ENCODE measurements around the gene MARCHF6. TPM values are rescaled to one million over a fixed set of nuclear protein-coding genes. Genes with fewer than 3 reads are reported as not detected.
"Not testable (repeated sequence)": the region's sequence is repeated elsewhere in the genome, so short reads cannot be mapped to it uniquely, and the experiment has no call there.

Gene MARCHF6
- total RNA-seq, 3 donors from 2014 or later, result 141 to 205 (median 165) TPM

- ATAC-seq, result no peak
- Histone ChIP-seq H3K4me1 (ENCODE audit: low read depth) (no peaks in the 10 kb centered on the region), H3K4me3 (no peak overlapping the region), H3K9me3 (no peaks in the 10 kb centered on the region), H3K36me3 (ENCODE audit: low read depth) (no peaks in the 10 kb centered on the region)
- no peak for DNase-seq
- intact Hi-C loops (cut with DNase I, micrococcal nuclease), result no loop called here
- TF ChIP-seq CTCF (IDR thresholded peaks at IDR 0.05), result no peak
These were observed 14.8 kb upstream of the MARCHF6 start for GRCh38 chr5:10338686-10339057.

GRCh38 chr5:10339058-10339811 is 14.3 kb upstream of the MARCHF6 start:
- no peak overlapping the region for H3K4me3 ChIP-seq
- DNase-seq (no peak), ATAC-seq (no peak)
- no peak for TF ChIP-seq CTCF (IDR thresholded peaks at IDR 0.05)
- H3K4me1 ChIP-seq (ENCODE audit: low read depth), result no peaks in the 10 kb centered on the region
- H3K9me3 ChIP-seq, result no peaks in the 10 kb centered on the region
- no peaks in the 10 kb centered on the region for H3K36me3 ChIP-seq (ENCODE audit: low read depth)
- intact Hi-C loops (cut with DNase I, micrococcal nuclease), result no loop called here

DNA sequence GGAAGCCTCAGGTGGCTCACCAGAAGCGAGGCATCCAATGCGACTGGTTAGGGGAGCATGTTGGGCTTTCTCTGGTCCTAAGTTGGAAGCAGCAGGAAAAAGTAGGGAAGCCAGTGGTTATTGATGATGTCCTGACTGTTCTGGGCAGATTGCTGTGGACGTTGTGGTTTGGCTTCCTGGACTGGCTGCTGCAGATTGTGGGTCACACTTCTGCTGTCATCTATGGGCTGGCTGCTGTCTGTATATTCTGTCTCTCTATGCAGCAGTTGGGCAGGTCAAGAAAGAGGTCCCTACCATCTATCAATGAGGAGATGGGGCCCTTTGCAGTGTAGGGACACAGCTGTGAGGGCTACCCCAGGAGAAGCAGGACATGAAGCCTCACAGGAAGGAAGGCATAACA is 13.5 kb upstream of the MARCHF6 start:
- no peak for TF ChIP-seq CTCF (IDR thresholded peaks at IDR 0.05)
- intact Hi-C loops (cut with DNase I, micrococcal nuclease), result no loop called here
- H3K4me3 ChIP-seq, result no peak overlapping the region
- H3K9me3 ChIP-seq, result no peaks in the 10 kb centered on the region
- ATAC-seq (no peak), DNase-seq (no peak)
- H3K36me3 ChIP-seq (ENCODE audit: low read depth), result no peaks in the 10 kb centered on the region
- no peaks in the 10 kb centered on the region for H3K4me1 ChIP-seq (ENCODE audit: low read depth)

DNA sequence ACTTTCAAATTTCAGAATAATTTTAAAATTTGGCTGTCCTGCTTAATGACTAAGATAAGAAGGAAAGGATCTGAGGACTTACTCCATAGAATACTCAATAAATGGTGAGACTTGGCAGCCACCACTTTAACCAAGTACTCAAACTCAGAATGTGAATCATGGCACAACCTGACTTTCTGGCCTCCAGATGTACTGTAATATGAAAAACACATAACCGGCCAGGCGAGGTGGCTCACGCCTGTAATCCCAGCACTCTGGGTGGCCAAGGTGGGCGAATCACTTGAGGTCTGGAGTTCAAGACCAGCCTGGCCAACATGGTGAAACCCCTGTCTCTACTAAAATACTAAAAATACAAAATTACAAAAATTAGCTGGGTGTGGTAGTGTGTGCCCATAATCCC is 10.0 kb upstream of the MARCHF6 start:
- DNase-seq, result no peak
- no peaks in the 10 kb centered on the region for H3K4me1 ChIP-seq (ENCODE audit: low read depth)
- TF ChIP-seq CTCF (IDR thresholded peaks at IDR 0.05), result no peak
- intact Hi-C loops (cut with DNase I, micrococcal nuclease), result no loop called here
- no peak overlapping the region for H3K4me3 ChIP-seq
- H3K36me3 ChIP-seq (ENCODE audit: low read depth), result no peaks in the 10 kb centered on the region
- ATAC-seq, result no peak
- no peaks in the 10 kb centered on the region for H3K9me3 ChIP-seq

GRCh38 chr5:10344461-10345106 is 8.9 kb upstream of the MARCHF6 start:
- ATAC-seq; H3K4me3 ChIP-seq; H3K9me3 ChIP-seq; H3K36me3 ChIP-seq (ENCODE audit: low read depth); DNase-seq; intact Hi-C loops (cut with DNase I, micrococcal nuclease); H3K4me1 ChIP-seq (ENCODE audit: low read depth): not testable (repeated sequence)

DNA sequence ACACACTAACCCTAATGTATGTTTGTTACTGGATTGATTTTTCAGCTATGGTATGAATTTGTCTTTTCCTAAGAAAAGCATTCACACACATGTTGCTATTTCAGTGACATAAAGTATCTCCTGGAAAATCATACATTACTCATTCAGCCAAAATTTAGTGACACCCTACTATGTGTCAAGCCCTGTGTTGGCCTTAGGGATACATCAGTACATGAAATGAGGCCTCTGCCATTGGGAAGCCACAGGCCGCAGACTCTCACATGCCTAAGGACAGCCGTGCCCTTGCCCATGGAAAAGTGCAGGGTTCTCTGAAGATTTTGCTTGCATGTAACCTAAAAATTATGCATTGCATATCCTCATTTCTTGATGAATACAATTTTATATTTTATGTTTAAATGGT is 5.2 kb upstream of the MARCHF6 start:
- no peak for DNase-seq
- Histone ChIP-seq H3K4me1 (ENCODE audit: low read depth) (no peaks in the 10 kb centered on the region), H3K9me3 (no peaks in the 10 kb centered on the region), H3K4me3 (no peak overlapping the region), H3K36me3 (ENCODE audit: low read depth) (no peaks in the 10 kb centered on the region)
- no peak for TF ChIP-seq CTCF (IDR thresholded peaks at IDR 0.05)
- intact Hi-C loops (cut with DNase I, micrococcal nuclease), result no loop called here
- ATAC-seq, result no peak
